GM18526 (cell line): ENCODE measurements around the gene FBXW10B.
"Not testable (repeated sequence)": the region's sequence is repeated elsewhere in the genome, so short reads cannot be mapped to it uniquely, and the experiment has no call there.

Source experiments
- POLR2A ChIP-seq: IDR thresholded peaks from 3 replicates; pipeline ENCODE4 v1.6.1; 2011; ENCODE audit not compliant: insufficient read length; ENCODE audit errors: extremely low read depth

Gene FBXW10B, protein sequence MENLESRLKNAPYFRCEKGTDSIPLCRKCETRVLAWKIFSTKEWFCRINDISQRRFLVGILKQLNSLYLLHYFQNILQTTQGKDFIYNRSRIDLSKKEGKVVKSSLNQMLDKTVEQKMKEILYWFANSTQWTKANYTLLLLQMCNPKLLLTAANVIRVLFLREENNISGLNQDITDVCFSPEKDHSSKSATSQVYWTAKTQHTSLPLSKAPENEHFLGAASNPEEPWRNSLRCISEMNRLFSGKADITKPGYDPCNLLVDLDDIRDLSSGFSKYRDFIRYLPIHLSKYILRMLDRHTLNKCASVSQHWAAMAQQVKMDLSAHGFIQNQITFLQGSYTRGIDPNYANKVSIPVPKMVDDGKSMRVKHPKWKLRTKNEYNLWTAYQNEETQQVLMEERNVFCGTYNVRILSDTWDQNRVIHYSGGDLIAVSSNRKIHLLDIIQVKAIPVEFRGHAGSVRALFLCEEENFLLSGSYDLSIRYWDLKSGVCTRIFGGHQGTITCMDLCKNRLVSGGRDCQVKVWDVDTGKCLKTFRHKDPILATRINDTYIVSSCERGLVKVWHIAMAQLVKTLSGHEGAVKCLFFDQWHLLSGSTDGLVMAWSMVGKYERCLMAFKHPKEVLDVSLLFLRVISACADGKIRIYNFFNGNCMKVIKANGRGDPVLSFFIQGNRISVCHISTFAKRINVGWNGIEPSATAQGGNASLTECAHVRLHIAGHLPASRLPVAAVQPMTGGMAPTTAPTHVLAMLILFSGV

GRCh38 chr17:15619331-15620058 lies at the start of gene FBXW10B:
Gene FBXW10B, minus strand, starts transcription at chr17:15619704. Its CDS starts 192 bp downstream, at chr17:15619512.
- not testable (repeated sequence) for TF ChIP-seq POLR2A

DNA sequence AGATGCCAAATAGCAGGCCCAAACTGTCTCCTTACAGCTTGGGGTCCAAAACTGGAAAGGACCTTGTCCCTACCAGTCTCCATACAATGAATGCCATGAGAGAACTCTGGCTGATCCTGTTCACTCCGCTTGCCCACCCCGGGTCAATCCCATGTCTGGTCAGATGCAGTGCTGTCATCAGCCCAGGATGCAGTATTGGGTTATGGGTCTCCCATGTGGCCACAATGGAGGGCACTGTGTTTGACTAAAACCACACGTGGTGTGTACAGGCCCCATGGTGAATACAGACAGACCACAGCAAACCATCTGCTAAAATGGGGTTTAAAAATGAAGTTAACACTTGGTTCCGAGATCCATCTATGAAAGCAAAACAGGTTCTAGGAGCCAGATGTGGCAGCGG lies 44.2 kb upstream of the FBXW10B start:
- no peak for TF ChIP-seq POLR2A

DNA sequence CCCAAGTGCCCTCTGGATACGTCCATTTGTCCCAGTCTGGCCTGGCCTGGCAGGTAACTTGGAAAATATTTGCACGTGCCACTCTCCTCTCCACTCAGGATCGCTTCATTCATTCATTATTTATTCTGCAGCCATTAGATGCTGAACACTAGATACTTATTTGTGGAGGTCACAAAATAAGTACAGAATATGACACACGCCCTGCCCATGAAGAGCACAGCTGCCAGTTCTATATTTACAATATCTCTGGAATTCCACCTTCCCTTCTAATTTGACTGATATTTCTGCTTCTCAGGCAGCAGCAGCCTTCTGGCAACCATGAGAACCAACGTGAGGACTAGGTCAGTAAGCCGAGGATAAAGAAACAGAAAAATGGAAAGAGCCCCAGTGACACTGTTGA lies 43.7 kb upstream of the FBXW10B start:
- no peak for TF ChIP-seq POLR2A

- TF ChIP-seq POLR2A: no peak
These were observed 43.2 kb upstream of the FBXW10B start for GRCh38 chr17:15662681-15663080.

DNA sequence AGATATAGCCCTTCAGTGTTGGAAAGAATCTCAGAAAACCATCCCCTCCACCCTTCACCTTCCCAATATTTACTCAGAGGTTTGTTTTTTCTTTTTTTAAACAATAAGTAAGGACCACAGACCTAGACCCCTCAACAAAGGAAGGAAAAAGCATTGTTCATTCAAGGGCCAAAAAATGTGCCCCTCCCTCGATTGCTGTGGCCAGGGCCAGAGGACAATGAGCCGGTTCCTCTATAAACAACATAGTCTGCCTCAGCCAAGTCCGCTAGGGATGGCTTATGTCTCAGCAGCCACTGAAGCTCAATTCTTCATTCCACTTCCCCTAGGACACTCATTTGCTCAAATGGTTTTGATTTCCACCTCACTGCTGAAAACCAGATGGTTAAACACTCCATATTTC lies 40.6 kb upstream of the FBXW10B start:
- TF ChIP-seq POLR2A: no peak

DNA sequence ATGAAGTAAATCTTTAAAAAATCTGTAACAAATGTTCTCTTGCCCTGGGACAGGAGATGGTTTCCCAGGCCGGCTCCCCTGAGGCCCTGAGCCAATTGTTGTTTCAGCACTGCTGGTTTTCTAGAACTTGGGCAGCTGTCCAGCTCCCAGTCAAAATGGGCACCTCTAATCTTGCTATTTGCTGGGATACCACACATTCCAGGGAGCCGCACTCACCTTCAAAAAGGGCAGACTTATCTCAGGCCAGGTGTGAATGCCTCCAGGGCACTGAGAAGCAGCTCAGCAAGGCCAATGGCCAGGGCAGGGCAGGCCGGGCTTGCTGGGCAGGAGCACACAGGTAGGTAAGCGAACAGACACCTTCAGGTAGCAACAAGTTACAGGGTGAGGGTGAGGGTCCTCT lies 40.2 kb upstream of the FBXW10B start:
- no peak for TF ChIP-seq POLR2A

DNA sequence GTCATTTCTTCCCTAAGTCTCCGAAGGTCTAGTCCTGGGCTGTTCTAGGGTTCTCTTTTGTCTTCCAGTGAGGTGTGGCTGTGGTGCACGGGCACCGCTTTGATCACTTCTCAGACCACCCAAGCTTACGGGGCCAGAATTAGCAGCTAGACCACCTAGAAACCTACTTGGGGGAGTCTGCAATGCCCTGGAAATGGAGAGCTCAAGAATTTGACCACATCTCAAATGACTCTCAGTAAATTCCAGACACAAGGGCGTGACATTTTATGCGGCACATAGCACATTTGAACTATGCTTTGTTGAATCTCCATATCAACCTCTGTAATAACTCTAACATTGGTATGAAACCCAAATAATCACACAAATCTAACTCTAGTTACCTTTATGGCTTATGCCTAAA lies 39.7 kb upstream of the FBXW10B start:
- no peak for TF ChIP-seq POLR2A

- TF ChIP-seq POLR2A: no peak
These were observed 38.8 kb upstream of the FBXW10B start for GRCh38 chr17:15658296-15658695.

- no peak for TF ChIP-seq POLR2A
These were observed 38.4 kb upstream of the FBXW10B start for GRCh38 chr17:15657868-15658267.

DNA sequence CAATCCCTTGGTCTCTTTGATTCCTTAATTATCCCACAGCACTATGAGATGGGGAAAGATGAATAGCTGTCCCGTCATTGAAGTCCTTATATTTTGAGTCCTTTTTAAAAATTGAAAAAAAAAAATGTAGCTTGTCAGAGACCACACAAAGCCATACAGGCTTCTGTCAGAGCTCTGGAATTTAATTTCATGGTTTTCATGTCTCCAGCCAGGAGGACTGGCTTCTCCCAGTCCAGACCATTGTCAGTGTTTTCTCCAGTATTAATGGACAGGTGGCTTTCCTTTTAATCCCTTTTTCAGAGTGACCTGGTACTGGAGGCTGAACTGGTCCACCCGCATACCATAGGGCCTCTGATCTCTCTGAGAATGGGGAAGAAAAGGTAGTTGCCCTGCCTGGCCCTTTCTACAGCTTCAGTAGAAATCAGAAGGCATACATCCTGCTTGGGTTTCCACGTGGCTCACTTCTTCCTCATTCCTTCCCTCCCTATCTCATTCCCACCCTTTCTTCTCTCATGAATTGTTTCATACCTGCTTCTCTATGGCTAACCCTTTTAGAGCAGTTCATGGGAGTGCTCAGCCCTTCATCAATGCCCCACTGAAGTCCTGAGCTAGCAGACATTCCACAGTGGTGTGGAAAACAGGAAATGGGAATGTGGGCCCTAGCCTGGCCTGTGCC lies 35.5 kb upstream of the FBXW10B start:
- TF ChIP-seq POLR2A: no peak

DNA sequence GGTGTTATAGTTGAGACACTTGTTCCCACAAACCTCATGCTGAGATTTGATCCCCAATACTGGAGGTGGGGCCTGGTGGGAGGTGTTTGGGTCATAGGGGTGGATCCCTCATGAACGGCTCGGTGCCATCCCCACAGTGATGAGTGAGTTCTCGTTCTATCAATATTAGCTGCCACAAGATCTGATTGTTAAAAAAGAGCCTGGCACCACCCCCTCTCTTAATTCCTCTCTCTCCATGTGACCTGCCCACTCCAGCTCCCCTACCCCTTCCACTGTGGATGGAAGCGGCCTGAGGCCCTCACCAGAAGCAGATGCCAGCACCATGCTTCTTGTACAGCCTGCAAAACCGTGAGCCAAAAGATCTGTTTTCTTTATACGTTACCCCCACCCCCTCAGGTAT lies 33.5 kb upstream of the FBXW10B start:
- no peak for TF ChIP-seq POLR2A

GRCh38 chr17:15651583-15652110 lies 32.1 kb upstream of the FBXW10B start:
- TF ChIP-seq POLR2A: no peak

- no peak for TF ChIP-seq POLR2A
These were observed 31.5 kb upstream of the FBXW10B start for GRCh38 chr17:15650741-15651582.

DNA sequence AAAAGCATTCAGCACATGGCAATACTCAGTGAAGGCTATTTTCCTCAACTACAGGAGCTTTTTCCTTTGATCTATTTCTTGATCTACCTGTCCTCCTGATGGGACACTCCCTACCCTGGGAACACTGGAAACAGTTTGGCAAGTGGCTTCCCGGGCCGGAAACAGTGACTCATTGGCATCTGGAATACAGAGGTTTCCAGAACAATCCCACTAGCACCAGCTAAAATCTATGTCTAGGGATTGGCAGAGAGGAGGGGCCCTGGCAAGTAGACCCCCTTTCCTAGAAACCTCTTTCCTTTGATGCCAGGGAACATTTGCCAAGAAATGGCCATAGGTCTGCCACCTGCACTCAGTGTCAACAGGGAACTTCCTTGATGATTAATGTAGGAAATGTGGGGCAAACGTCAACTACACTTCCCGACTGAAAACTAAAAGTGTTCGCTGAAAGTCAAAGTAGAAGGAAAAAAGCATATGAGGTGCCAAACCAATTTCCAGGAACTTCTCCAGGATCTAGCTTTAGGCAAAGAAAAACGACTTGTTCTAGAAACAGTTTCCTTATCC lies 30.4 kb upstream of the FBXW10B start:
- no peak for TF ChIP-seq POLR2A
